ENCODE results near the gene DSCAM. TPM values are rescaled to one million over a fixed set of nuclear protein-coding genes. Genes with fewer than 3 reads are reported as not detected.

The DSCAM gene
- total RNA-seq, 4 donors from 2014 or later: 0.17 TPM; not detected in 3

GRCh38 chr21:40641042-40641441, 205.9 kb downstream of the DSCAM start:
- TF ChIP-seq CTCF (IDR thresholded peaks at IDR 0.05; ENCODE audit: low read depth): no peak

DNA sequence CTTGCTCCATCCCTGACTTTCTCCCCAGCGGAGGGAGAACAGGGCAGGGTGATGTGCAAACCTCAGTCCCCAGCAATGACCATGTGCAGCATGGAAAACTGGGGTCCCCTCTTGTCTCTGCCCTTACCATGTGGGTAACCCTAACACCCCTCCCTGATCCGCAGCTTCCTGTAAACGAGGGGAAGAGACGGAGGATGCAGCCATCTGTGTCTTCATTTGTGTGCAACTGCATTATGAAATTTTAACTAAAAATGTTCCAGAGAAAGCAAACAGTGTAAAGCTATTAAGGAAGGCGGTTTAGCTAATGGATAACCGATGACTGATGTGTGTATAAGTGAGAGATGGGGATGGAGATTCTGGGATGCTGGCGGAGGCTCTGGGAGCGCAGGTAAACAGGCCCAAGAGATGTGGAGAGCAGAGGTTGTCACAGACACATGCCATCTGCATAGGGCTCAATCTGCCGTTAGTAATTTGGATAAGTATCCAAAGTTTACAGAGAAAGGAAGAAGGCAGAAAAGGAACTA, 206.6 kb downstream of the DSCAM start:
- TF ChIP-seq CTCF (IDR thresholded peaks at IDR 0.05; ENCODE audit: low read depth): no peak

DNA sequence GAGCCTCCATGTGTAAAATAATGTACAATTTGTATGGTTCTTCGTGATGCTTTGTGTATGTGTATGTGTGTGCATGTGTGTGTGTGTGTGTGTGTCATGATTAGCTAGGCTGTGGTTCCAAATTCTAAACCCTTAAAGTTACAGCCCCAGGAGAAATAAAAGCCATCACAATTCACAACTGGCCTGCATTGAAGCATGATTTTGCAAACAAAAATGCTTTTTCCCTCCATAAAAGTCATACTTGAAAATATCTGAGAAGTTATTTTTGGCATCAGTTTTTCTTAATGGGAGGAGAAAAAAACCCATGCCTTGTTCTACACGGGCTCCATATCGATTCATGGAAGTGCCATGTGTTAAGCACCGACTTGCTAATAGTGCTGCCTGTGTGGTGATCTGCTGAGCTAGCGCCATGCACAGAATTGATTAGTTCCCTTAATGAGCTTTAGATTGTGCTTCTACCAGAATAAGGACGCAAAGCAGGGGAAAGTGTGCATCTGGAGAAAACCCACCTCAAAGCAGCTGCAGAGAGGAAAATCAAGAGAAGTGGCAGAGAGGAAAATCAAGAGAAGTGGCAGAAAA, 207.3 kb downstream of the DSCAM start:
- TF ChIP-seq CTCF (IDR thresholded peaks at IDR 0.05; ENCODE audit: low read depth): no peak

DNA sequence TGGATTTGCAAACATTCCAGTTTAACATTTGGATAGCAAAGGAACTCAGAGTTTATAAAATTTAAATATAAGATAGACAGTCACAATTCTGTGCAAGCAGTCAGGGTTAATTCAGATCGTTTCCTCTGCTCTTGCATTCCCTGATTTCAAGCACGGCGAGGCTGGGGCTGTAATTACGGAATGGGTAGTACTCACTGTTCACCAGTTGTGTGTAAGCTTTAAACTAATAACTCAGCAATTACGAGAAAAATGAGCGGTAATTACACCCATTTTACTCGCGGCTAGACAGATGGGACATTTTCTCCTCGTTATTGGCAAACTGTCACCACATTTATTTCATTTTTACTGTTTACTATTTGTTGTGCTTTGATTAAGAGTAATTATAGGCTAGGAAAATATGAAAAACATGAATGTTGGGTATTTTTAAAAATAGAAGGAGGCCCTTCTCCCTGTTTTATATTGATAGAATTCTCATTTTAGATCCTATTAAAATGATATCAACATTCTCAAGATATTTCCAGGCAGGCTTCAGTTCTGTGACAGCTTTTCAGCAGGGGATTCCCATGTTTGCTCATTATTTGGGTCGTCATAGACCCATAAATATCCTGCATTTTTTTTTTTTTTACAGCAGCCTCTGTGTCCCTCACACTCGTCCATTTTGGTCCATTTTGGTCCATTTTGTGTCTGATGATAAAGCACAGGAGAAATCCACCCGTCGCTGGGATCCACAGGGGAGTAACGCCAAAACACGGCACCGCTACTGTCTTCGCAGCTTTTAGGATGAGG, 208.3 kb downstream of the DSCAM start:
- TF ChIP-seq CTCF (IDR thresholded peaks at IDR 0.05; ENCODE audit: low read depth): no peak

DNA sequence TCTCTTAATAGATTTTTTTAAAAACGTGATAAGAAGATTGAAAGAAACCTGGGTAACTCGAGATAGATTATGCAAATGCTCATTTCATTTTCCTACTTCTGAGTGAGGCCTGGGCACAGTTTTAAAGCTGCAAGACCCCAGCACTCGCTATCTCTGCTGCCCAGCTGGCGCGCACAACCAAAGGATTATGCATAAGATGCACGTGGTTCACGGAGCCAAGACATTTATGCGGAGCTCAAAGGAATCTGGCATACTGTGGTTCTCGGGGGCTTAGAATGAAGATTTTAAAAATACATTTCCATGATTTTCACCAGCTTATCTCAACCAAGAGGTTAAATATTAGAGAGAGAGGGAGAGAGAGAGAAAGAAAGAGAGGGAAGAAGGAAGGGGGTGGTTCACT, 210.9 kb downstream of the DSCAM start:
- no peak for TF ChIP-seq CTCF (IDR thresholded peaks at IDR 0.05; ENCODE audit: low read depth)

GRCh38 chr21:40635391-40635790, 211.6 kb downstream of the DSCAM start:
- no peak for TF ChIP-seq CTCF (IDR thresholded peaks at IDR 0.05; ENCODE audit: low read depth)

DNA sequence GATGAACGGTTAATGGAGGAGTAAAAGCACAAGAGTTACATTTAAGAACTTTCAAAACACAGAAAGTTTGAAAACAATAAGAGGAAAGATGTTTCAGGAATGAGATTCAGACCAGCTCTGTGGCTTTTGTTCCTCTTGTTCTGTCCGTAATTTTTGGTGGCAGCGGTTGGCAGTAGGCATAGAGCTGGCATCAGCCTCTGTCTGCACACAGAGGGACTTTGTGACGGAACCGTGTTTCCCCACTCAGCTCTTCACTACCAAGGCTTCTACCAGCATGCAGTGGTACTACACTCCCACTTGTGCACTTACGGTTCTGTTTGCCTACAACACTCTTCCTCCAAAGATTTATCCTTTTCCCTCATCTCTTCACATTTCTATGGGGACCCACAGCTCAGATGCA, 212.8 kb downstream of the DSCAM start:
- TF ChIP-seq CTCF (IDR thresholded peaks at IDR 0.05; ENCODE audit: low read depth): no peak
